ENCODE results near the gene B3GNT5. TPM values are rescaled to one million over a fixed set of nuclear protein-coding genes. Genes with fewer than 3 reads are reported as not detected.

B3GNT5 gene
- total and polyA plus RNA-seq, 2 of the 8 experiments (the other 6 are each of a cell fraction or from before 2014, with no cell fraction given) = 2.4 to 9.7 TPM

GRCh38 chr3:183307749-183308148 is 54.7 kb downstream of the B3GNT5 start (continued):
- TF ChIP-seq ASH2L (IDR thresholded peaks at IDR 0.05; ENCODE audit: low read length) = no peak
- TF ChIP-seq SIN3A (conservative IDR thresholded peaks at IDR 0.05 in 1 of 2, IDR thresholded peaks at IDR 0.05 in 1 of 2; ENCODE audit: low read depth in 1 of 2, low read length in 2 of 2) = no peak
- TF ChIP-seq GTF2F1 (IDR thresholded peaks at IDR 0.05; ENCODE audit: borderline replicate concordance, low read depth, low read length) = no peak
- no peak for TF ChIP-seq SP2 (IDR thresholded peaks at IDR 0.05; ENCODE audit: low read length)
- no peak for TF ChIP-seq RNF2 (IDR thresholded peaks at IDR 0.05; ENCODE audit: borderline replicate concordance, low read depth, low read length, missing control alignments, poor library complexity, severe bottlenecking)
- TF ChIP-seq TEAD4 (IDR thresholded peaks at IDR 0.05; ENCODE audit: low read depth, low read length) = no peak
- no peak for TF ChIP-seq CREB1 (IDR thresholded peaks at IDR 0.05)
- no peak for TF ChIP-seq TCF12 (IDR thresholded peaks at IDR 0.05; ENCODE audit: low read depth, low read length)
- TF ChIP-seq, protein P1, sequence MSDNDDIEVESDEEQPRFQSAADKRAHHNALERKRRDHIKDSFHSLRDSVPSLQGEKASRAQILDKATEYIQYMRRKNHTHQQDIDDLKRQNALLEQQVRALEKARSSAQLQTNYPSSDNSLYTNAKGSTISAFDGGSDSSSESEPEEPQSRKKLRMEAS (IDR thresholded peaks at IDR 0.05) = no peak

Data from H1 (cell line).